ENCODE measurements around the gene SUDS3.
A peak's percentile ranks its signal among the peaks of the same experiment; 100 is the strongest.

SUDS3 gene

DNA sequence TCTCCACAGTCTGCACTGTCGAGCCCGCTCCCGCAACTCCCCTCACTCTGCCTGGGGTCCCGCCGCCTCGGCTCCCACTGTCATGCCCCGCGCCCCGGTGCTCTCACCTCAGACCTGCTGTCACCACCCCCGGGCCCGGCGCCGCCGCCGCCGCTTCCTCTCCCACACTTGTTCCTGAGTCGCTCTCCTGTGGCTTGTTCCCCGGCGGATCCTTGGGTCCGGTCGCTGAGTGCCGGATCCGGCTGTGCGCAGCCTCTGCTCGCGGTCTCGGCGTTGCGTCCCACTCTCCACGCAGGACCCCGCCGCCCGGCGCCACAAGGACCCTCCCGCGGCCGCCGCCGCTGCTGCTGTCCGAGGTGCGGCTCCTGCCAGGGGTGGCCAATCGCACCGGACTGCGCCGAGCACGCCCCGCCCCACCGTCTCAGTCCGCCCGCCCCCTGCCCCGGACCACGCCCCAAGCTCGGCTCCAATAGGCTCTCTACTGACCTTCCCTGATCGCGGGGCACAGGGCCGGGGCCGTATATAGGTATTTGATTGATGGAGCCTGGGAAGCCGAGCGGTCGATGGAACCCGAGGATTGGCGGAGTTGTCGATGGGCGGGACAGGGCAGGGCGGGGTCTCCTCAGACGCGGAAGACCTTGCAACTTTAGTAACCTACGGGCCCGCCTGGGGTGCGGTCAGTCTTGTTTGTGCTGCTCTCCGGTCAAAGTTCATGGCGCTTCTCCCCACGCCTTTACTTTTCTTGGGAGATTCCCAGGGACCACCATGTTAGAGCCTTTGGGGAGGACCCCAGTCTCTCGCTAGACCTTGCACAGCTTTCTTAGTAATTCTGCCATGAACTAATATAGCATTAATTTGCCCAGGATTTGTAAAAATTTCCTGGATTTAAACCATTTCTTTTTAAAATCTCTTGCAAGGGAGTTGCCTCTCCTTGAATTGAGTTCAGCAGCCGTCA is 3.5 kb upstream of the SUDS3 start, which contains the start of gene TAOK3:
TSS of gene TAOK3 (minus strand) at position 367 of the 955 bp plus-strand sequence. CDS start 117,340 bp downstream, outside the sequence.
- DNase-seq (ENCODE audit: extremely low spot score): peak; percentile 93
- TF ChIP-seq ZNF384 (IDR thresholded peaks at IDR 0.05): no peak
- TF ChIP-seq FOXM1 (IDR thresholded peaks at IDR 0.05; ENCODE audit: borderline replicate concordance): no peak
- peak; percentile 70 for TF ChIP-seq PKNOX1 (IDR thresholded peaks at IDR 0.05)
- TF ChIP-seq L3MBTL2 (conservative IDR thresholded peaks at IDR 0.05): 0 out of 2 replicates have a peak, but pooled peaks have one; percentile 16
- TF ChIP-seq FOXA1 (IDR thresholded peaks at IDR 0.05): no peak
- no peak for TF ChIP-seq HDGF (IDR thresholded peaks at IDR 0.05; ENCODE audit: borderline replicate concordance)
- TF ChIP-seq FOXK2 (IDR thresholded peaks at IDR 0.05): no peak
- peak; percentile 27; the same call in 1 of the 2 replicates for TF ChIP-seq ELF4 (IDR thresholded peaks at IDR 0.05)
- no peak for TF ChIP-seq BHLHE40 (IDR thresholded peaks at IDR 0.05; ENCODE audit: borderline replicate concordance)
- TF ChIP-seq LEF1 (IDR thresholded peaks at IDR 0.05; ENCODE audit: borderline replicate concordance): no peak
- no peak for TF ChIP-seq NFRKB (IDR thresholded peaks at IDR 0.05)
- TF ChIP-seq ARNT (IDR thresholded peaks at IDR 0.05): no peak
- CTCF ChIA-PET: interaction anchor here (1.0 kb wide), 1 partner anchor 192 kb away, joined by 5 read pairs; no protein-coding TSS in a partner anchor
- POLR2A ChIA-PET: interaction anchor here (0.6 to 0.9 kb wide), 3 partner anchors 7 to 313 kb away, joined by 3 to 6 read pairs (median 3); no protein-coding TSS in a partner anchor

DNA sequence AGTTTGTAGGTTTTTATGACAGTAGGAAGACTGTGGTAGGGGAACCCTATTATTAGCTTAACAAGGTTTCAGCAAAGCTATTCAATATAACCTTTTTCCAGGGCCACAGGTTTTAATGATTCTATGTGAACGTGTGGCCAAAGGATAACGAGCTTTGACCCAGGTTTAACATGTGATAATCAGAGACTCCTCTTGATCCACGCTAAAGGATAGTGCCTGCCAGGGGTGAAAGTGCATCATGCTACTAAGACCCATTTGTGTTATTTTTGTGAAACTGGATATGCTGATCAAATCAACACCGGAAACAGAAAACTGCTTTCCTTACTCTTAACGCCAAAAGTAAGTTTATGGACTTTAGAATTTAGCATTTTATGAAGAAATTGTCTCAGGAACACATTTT is 2.7 kb upstream of the SUDS3 start:
- POLR2A ChIA-PET: interaction anchor here (0.7 to 0.9 kb wide), 3 partner anchors 8 to 314 kb away, joined by 3 read pairs; no protein-coding TSS in a partner anchor
- no peak for DNase-seq (ENCODE audit: extremely low spot score)
- TF ChIP-seq SUZ12 (IDR thresholded peaks at IDR 0.05): no peak
- TF ChIP-seq HDGF (IDR thresholded peaks at IDR 0.05; ENCODE audit: borderline replicate concordance): no peak
- no peak for TF ChIP-seq FOXA1 (IDR thresholded peaks at IDR 0.05)
- TF ChIP-seq TARDBP (IDR thresholded peaks at IDR 0.05): no peak
- no peak for TF ChIP-seq FOXK2 (IDR thresholded peaks at IDR 0.05)
- TF ChIP-seq FOXM1 (IDR thresholded peaks at IDR 0.05; ENCODE audit: borderline replicate concordance): no peak
- no peak for TF ChIP-seq BHLHE40 (IDR thresholded peaks at IDR 0.05; ENCODE audit: borderline replicate concordance)
- TF ChIP-seq LEF1 (IDR thresholded peaks at IDR 0.05; ENCODE audit: borderline replicate concordance): no peak
- no peak for TF ChIP-seq ARNT (IDR thresholded peaks at IDR 0.05)
- no peak for TF ChIP-seq ELF4 (IDR thresholded peaks at IDR 0.05)
- TF ChIP-seq SP1 (IDR thresholded peaks at IDR 0.05): no peak
- no peak for TF ChIP-seq PKNOX1 (IDR thresholded peaks at IDR 0.05)
- TF ChIP-seq L3MBTL2 (conservative IDR thresholded peaks at IDR 0.05): no peak
- no peak for TF ChIP-seq CTBP1 (IDR thresholded peaks at IDR 0.05; ENCODE audit: borderline replicate concordance)
- no peak for TF ChIP-seq NFRKB (IDR thresholded peaks at IDR 0.05)
- TF ChIP-seq ZNF384 (IDR thresholded peaks at IDR 0.05): no peak
- CTCF ChIA-PET: interaction anchor here (1.0 kb wide), 1 partner anchor 193 kb away, joined by 5 read pairs; no protein-coding TSS in a partner anchor

- CTCF ChIA-PET: interaction anchor here (1.0 kb wide), 1 partner anchor 193 kb away, joined by 5 read pairs; no protein-coding TSS in a partner anchor
- POLR2A ChIA-PET: interaction anchor here (0.7 kb wide), 1 partner anchor 67 kb away, joined by 3 read pairs; no protein-coding TSS in a partner anchor
Observed at GRCh38 chr12:118374126-118374725, 2.1 kb upstream of the SUDS3 start.

GRCh38 chr12:118374909-118375308 is 1.4 kb upstream of the SUDS3 start:
- CTCF ChIA-PET: interaction anchor here (1.2 kb wide), 1 partner anchor 18 kb away, joined by 4 read pairs; no protein-coding TSS in a partner anchor
- POLR2A ChIA-PET: interaction anchor here (1.8 kb wide), 1 partner anchor 254 kb away, joined by 8 read pairs; no protein-coding TSS in a partner anchor
- TF ChIP-seq SP1 (IDR thresholded peaks at IDR 0.05) (no peak), L3MBTL2 (conservative IDR thresholded peaks at IDR 0.05) (no peak), TARDBP (IDR thresholded peaks at IDR 0.05) (no peak), SUZ12 (IDR thresholded peaks at IDR 0.05) (no peak), ELF4 (IDR thresholded peaks at IDR 0.05) (no peak), HDGF (IDR thresholded peaks at IDR 0.05; ENCODE audit: borderline replicate concordance) (no peak), BHLHE40 (IDR thresholded peaks at IDR 0.05; ENCODE audit: borderline replicate concordance) (no peak), CTBP1 (IDR thresholded peaks at IDR 0.05; ENCODE audit: borderline replicate concordance) (no peak), FOXA1 (IDR thresholded peaks at IDR 0.05) (no peak), LEF1 (IDR thresholded peaks at IDR 0.05; ENCODE audit: borderline replicate concordance) (no peak), FOXK2 (IDR thresholded peaks at IDR 0.05) (no peak), ZNF384 (IDR thresholded peaks at IDR 0.05) (no peak), PKNOX1 (IDR thresholded peaks at IDR 0.05) (no peak), FOXM1 (IDR thresholded peaks at IDR 0.05; ENCODE audit: borderline replicate concordance) (no peak), ARNT (IDR thresholded peaks at IDR 0.05) (no peak)
- no peak for DNase-seq (ENCODE audit: extremely low spot score)

More at GRCh38 chr12:118374126-118374725, 2.1 kb upstream of the SUDS3 start:
- no peak for TF ChIP-seq ELF4 (IDR thresholded peaks at IDR 0.05)
- no peak for DNase-seq (ENCODE audit: extremely low spot score)

DNA sequence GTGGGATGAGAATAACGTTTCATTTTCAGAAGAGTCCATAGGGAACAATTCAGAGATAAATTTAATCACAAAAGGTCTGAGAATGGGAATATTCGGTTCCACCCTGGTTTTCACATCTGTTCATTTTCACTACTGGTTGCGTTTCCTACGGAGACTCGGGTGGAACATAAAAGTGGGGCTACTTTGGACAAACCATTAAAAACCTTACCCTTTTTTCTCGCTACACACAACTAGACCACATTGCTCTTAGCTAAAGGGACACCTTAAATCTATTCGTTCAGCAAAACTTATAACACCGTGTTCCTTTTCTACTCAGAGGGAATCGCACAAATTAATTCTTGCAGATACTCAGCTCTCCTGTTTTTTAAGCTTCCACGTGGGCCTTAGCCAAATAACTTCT is 1.0 kb upstream of the SUDS3 start:
- TF ChIP-seq ZNF384 (IDR thresholded peaks at IDR 0.05) (no peak), ELF4 (IDR thresholded peaks at IDR 0.05) (no peak), CTBP1 (IDR thresholded peaks at IDR 0.05; ENCODE audit: borderline replicate concordance) (no peak), HDGF (IDR thresholded peaks at IDR 0.05; ENCODE audit: borderline replicate concordance) (no peak), TARDBP (IDR thresholded peaks at IDR 0.05) (no peak), NFRKB (IDR thresholded peaks at IDR 0.05) (no peak), FOXA1 (IDR thresholded peaks at IDR 0.05) (no peak), LEF1 (IDR thresholded peaks at IDR 0.05; ENCODE audit: borderline replicate concordance) (no peak), PKNOX1 (IDR thresholded peaks at IDR 0.05) (no peak), FOXM1 (IDR thresholded peaks at IDR 0.05; ENCODE audit: borderline replicate concordance) (no peak), FOXK2 (IDR thresholded peaks at IDR 0.05) (no peak), SP1 (IDR thresholded peaks at IDR 0.05) (no peak)
- ChIA-PET POLR2A (interaction anchor here (1.0 to 1.8 kb wide), 4 partner anchors 76 to 497 kb away, joined by 3 to 12 read pairs (median 6); partner anchors contain the start of gene PEBP1), CTCF (interaction anchor here (0.6 to 1.6 kb wide), 13 partner anchors 11 to 454 kb away, joined by 3 to 12 read pairs (median 4); no protein-coding TSS in a partner anchor)
- DNase-seq (ENCODE audit: extremely low spot score): no peak

All from HEK293T (cell line).